ENCODE data around the gene P2RY10. TPM values are rescaled to one million over a fixed set of nuclear protein-coding genes. Genes with fewer than 3 reads are reported as not detected.

The P2RY10 gene
- total RNA-seq, 1 experiment from 2014 or later: not detected

- intact Hi-C loops (cut with micrococcal nuclease; ENCODE audit: unreplicated experiment): no loop called here
- Mint-ChIP-seq H3K4me1 (ENCODE audit: low read depth, unreplicated experiment) (no peaks in the 10 kb centered on the region), H3K27ac (ENCODE audit: unreplicated experiment) (no peak overlapping the region), H3K9me3 (ENCODE audit: unreplicated experiment) (no peaks in the 10 kb centered on the region), H3K36me3 (ENCODE audit: insufficient read depth, unreplicated experiment) (no peaks in the 10 kb centered on the region), H3K4me3 (ENCODE audit: unreplicated experiment) (no peak overlapping the region), H3K27me3 (ENCODE audit: insufficient read depth, unreplicated experiment) (peaks cover 4% of the 10 kb centered on the region)
- Histone ChIP-seq H3K9me3 (no peaks in the 10 kb centered on the region), H3K4me1 (no peaks in the 10 kb centered on the region), H3K27me3 (replicated peaks; ENCODE audit: control insufficient read depth, insufficient read depth, low read length) (no peaks in the 10 kb centered on the region), H3K4me3 (ENCODE audit: low read depth, low read length) (no peak overlapping the region), H3K36me3 (ENCODE audit: control insufficient read depth, insufficient read depth, low read length) (no peaks in the 10 kb centered on the region)
- CTCF ChIA-PET: no interaction called here
- POLR2A ChIA-PET: no interaction called here
- DNase-seq: no peak
- BruUV-seq (replicated peaks): no TSS peak
- TF ChIP-seq, protein P1, sequence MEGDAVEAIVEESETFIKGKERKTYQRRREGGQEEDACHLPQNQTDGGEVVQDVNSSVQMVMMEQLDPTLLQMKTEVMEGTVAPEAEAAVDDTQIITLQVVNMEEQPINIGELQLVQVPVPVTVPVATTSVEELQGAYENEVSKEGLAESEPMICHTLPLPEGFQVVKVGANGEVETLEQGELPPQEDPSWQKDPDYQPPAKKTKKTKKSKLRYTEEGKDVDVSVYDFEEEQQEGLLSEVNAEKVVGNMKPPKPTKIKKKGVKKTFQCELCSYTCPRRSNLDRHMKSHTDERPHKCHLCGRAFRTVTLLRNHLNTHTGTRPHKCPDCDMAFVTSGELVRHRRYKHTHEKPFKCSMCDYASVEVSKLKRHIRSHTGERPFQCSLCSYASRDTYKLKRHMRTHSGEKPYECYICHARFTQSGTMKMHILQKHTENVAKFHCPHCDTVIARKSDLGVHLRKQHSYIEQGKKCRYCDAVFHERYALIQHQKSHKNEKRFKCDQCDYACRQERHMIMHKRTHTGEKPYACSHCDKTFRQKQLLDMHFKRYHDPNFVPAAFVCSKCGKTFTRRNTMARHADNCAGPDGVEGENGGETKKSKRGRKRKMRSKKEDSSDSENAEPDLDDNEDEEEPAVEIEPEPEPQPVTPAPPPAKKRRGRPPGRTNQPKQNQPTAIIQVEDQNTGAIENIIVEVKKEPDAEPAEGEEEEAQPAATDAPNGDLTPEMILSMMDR (IDR thresholded peaks at IDR 0.05; ENCODE audit: insufficient read depth in 1 of 2, low read depth in 1 of 2, low read length in 1 of 2, severe bottlenecking in 1 of 2, unreplicated experiment in 1 of 2): no peak
These were observed 1.2 kb downstream of the P2RY10 start for GRCh38 chrX:78946178-78946931.

- CTCF ChIA-PET: no interaction called here
- no peaks in the 10 kb centered on the region for H3K9me3 ChIP-seq
- no peaks in the 10 kb centered on the region for H3K9me3 Mint-ChIP-seq (ENCODE audit: unreplicated experiment)
These were observed 5.0 kb downstream of the P2RY10 start for GRCh38 chrX:78950009-78950835.

DNA sequence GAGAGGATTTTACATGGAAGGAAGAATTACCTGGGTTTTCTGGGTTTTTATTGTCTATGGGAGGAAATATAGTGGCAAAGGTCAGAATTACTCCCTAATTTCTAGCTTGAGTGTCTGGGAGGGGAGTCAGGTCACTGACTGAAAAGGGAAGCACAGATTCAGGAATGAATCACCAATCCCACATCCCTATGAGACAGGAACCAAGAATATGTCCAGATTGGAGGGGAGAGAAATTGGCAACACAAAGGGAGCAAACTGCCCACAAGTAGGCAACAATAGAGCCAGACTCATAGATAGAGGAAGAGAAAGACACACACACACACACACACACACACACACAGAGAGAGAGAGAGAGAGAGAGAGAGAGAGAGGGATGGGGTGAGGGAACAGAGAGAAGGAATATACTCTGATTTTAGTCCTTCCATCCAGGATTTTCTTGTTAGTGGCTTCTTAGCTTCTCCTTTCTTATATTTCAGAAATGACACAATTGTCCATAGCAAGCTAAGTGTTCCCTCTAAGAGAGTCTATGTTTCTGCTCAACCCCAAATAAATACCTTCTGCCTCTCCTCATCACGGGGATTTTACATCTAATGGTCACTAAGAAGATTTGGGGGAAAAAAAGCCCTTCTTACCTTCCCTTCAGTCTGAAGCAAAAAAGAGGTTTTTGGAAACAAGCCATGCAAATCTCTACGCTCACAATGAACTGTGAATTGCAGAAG lies 12.0 kb downstream of the P2RY10 start:
- DNase-seq: no peak
- intact Hi-C loops (cut with micrococcal nuclease; ENCODE audit: unreplicated experiment): no loop called here
- no TSS peak for BruUV-seq (replicated peaks)
- Histone ChIP-seq H3K27me3 (replicated peaks; ENCODE audit: control insufficient read depth, insufficient read depth, low read length) (no peaks in the 10 kb centered on the region), H3K4me3 (ENCODE audit: low read depth, low read length) (no peak overlapping the region), H3K4me1 (no peaks in the 10 kb centered on the region), H3K36me3 (ENCODE audit: control insufficient read depth, insufficient read depth, low read length) (no peaks in the 10 kb centered on the region), H3K9me3 (no peaks in the 10 kb centered on the region)
- Mint-ChIP-seq H3K4me3 (ENCODE audit: unreplicated experiment) (no peak overlapping the region), H3K27me3 (ENCODE audit: insufficient read depth, unreplicated experiment) (no peaks in the 10 kb centered on the region), H3K4me1 (ENCODE audit: low read depth, unreplicated experiment) (no peaks in the 10 kb centered on the region), H3K9me3 (ENCODE audit: unreplicated experiment) (no peaks in the 10 kb centered on the region), H3K36me3 (ENCODE audit: insufficient read depth, unreplicated experiment) (no peaks in the 10 kb centered on the region), H3K27ac (ENCODE audit: unreplicated experiment) (no peak overlapping the region)
- ChIA-PET POLR2A (no interaction called here), CTCF (no interaction called here)
- TF ChIP-seq, protein P1 (IDR thresholded peaks at IDR 0.05; ENCODE audit: insufficient read depth in 1 of 2, low read depth in 1 of 2, low read length in 1 of 2, severe bottlenecking in 1 of 2, unreplicated experiment in 1 of 2): no peak

More at GRCh38 chrX:78950009-78950835, 5.0 kb downstream of the P2RY10 start:
- no TSS peak for BruUV-seq (replicated peaks)
- Histone ChIP-seq H3K4me3 (ENCODE audit: low read depth, low read length) (no peak overlapping the region), H3K4me1 (no peaks in the 10 kb centered on the region), H3K27me3 (replicated peaks; ENCODE audit: control insufficient read depth, insufficient read depth, low read length) (no peaks in the 10 kb centered on the region), H3K36me3 (ENCODE audit: control insufficient read depth, insufficient read depth, low read length) (no peaks in the 10 kb centered on the region)
- Mint-ChIP-seq H3K36me3 (ENCODE audit: insufficient read depth, unreplicated experiment) (no peaks in the 10 kb centered on the region), H3K27me3 (ENCODE audit: insufficient read depth, unreplicated experiment) (peaks cover 4% of the 10 kb centered on the region), H3K4me3 (ENCODE audit: unreplicated experiment) (no peak overlapping the region), H3K4me1 (ENCODE audit: low read depth, unreplicated experiment) (no peaks in the 10 kb centered on the region), H3K27ac (ENCODE audit: unreplicated experiment) (no peak overlapping the region)
- TF ChIP-seq, protein P1 (IDR thresholded peaks at IDR 0.05; ENCODE audit: insufficient read depth in 1 of 2, low read depth in 1 of 2, low read length in 1 of 2, severe bottlenecking in 1 of 2, unreplicated experiment in 1 of 2): no peak
- POLR2A ChIA-PET: no interaction called here
- no peak for DNase-seq
- intact Hi-C loops (cut with micrococcal nuclease; ENCODE audit: unreplicated experiment): no loop called here
